Sigmoid colon (tissue), 7 donors: ENCODE data around the gene GAS2L1. TPM values are rescaled to one million over a fixed set of nuclear protein-coding genes. Genes with fewer than 3 reads are reported as not detected.

Experiments used
- DNase-seq: peaks from one replicate; pipeline ENCODE4 v3.0.0-alpha.2; 2019
- H3K27ac ChIP-seq, 4 donors: fragments of 200-600 bp; sonication (generic); one replicate each; pipeline ENCODE4 v1.5.1; 2016 to 2019; ENCODE audit warnings: mild to moderate bottlenecking in 1 of 4
- H3K27me3 ChIP-seq, 3 donors: fragments of 200-600 bp; sonication (generic); one replicate each; pipeline ENCODE4 v1.5.1; 2019; ENCODE audit warnings: mild to moderate bottlenecking in 1 of 3
- H3K36me3 ChIP-seq, 4 donors: fragments of 200-600 bp; sonication (generic); one replicate each; pipeline ENCODE4 v1.5.1; 2016 to 2019
- H3K4me1 ChIP-seq, 4 donors: fragments of 200-600 bp; sonication (generic); one replicate each; pipeline ENCODE4 v1.5.1; 2017 to 2019
- H3K4me3 ChIP-seq, 4 donors: fragments of 200-600 bp; sonication (generic); one replicate each; pipeline ENCODE4 v1.5.1; 2017 to 2019; ENCODE audit warnings: mild to moderate bottlenecking in 2 of 4, moderate library complexity in 1 of 4
- H3K9me3 ChIP-seq, 4 donors: fragments of 200-600 bp in 3 of 4; sonication (generic) in 3 of 4; one replicate each; pipeline versions ENCODE4 v1.5.1 to v1.6.1; 2013 to 2019
- CTCF ChIP-seq, 4 experiments: fragments of 450-650 bp in 3 of 4; fragments of 200-600 bp in 1 of 4; IDR thresholded peaks; one replicate each; pipeline ENCODE4 v1.5.1; 2016 to 2019; ENCODE audit warnings: antibody characterized with exemption in 4 of 4, mild to moderate bottlenecking in 3 of 4, moderate library complexity in 2 of 4
- EP300 ChIP-seq, 4 donors: sonication (generic); formaldehyde crosslinking; IDR thresholded peaks; one replicate each; pipeline ENCODE4 v1.6.1; 2017; ENCODE audit warnings: antibody characterized with exemption in 4 of 4
- POLR2A ChIP-seq, 2 donors: fragments of 450-650 bp; IDR thresholded peaks; one replicate each; pipeline ENCODE4 v1.6.1; 2016; ENCODE audit warnings: antibody characterized with exemption in 2 of 2, mild to moderate bottlenecking in 2 of 2, moderate library complexity in 2 of 2
- POLR2AphosphoS5 ChIP-seq, 4 donors: sonication (generic); formaldehyde crosslinking; IDR thresholded peaks; one replicate each; pipeline ENCODE4 v1.6.1; 2017; ENCODE audit warnings: antibody characterized with exemption in 4 of 4
- WGBS, 2 donors: extraction: QIAGEN DNeasy Blood & Tissue Kit; methylation state at CpG; one replicate each; pipeline ENCODE4 v1.1.7; 2013; 5-methylcytosine and 5-hydroxymethylcytosine counted together
- intact Hi-C: fragments of 100-400 bp; cut with DNase I; formaldehyde crosslinking; loops from one replicate; pipeline ENCODE4 v1.15.1; 2023
- polyA plus RNA-seq, 3 donors: library from polyadenylated mRNA; stranded (reverse); fragments of 200-250 nt; gene quantifications; one replicate each; pipeline ENCODE4 v1.2.3, GENCODE V29; 2013
- total RNA-seq, 4 donors: library from RNA; depleted of rRNA; stranded (reverse); fragments of >200 nt; gene quantifications; one replicate each; pipeline ENCODE4 v1.1.0, GENCODE V29; 2016
- donor health status: healthy with polysubstance abuse.
- donor health status: Bipolar disorder and iron deficiency.
- donor health status: healthy.

GAS2L1 gene
- total and polyA plus RNA-seq, 7 donors = 12.0 to 27.5 (median 22.1) TPM

DNA sequence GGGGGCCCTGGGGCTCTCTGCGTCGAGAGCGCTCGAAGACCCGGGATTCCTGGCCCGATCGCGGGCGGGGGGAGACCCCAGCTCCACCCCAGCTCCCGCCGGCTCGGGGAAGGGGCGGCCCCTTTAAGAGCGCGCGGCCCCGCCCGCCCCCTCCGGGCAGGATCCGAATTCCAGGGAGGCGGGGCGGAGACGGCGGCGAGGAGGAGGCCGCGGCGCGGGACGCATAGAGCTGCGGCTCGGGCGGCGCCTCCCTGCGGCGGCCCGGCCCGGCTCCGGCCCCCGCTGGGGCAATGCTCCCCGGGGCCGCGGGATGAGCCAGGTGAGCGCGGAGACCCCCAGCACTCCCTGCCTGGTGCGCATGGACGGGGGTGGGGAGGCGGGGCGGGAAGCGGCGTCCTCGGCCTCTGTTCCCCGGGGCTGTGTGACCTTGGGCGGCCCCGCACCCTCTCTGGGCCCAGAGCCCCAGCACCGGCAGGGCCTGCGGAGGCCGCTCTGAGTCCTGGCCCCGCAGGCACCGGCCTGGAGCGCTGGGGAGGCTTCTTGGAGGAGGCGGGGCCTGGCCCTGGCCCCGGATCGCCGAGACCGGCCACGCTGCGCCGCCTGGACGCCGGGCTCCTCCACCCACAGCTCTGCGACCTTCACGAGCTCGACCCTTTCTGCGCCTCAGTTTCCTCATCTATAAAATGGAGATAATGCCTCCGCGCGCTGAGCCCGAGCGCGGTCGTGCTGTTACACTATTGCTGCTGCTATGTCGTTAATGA lies 565 bp downstream of the GAS2L1 start:
- WGBS, 2 donors = 2 to 9% methylated on average over 83 of the region's 83 CpGs
- H3K36me3 ChIP-seq = no peaks in the 10 kb centered on the region
- no peaks in the 10 kb centered on the region for H3K27me3 ChIP-seq
- H3K9me3 ChIP-seq = no peaks in the 10 kb centered on the region
- intact Hi-C loops = loop anchor here (1.0 to 2.0 kb wide), 2 partner anchors 38 to 52 kb away; partner anchors contain the start of gene EWSR1
- H3K4me3 ChIP-seq = peak overlapping the region; percentile 65 to 94 (median 87)
- TF ChIP-seq POLR2AphosphoS5 (IDR thresholded peaks at IDR 0.05) (peak; percentile 31 to 76 (median 64)), POLR2A (IDR thresholded peaks at IDR 0.05) (no peak), CTCF (IDR thresholded peaks at IDR 0.05) (no peak)
- H3K4me1 ChIP-seq = peaks cover 0 to 71% (median 54%) of the 10 kb centered on the region in 4 donors
- peak; percentile 91 for DNase-seq
- H3K27ac ChIP-seq = peak overlapping the region; percentile 86 to 94 (median 88)

- peak overlapping the region; percentile 65 to 94 (median 87) for H3K4me3 ChIP-seq
These were observed 1.2 kb downstream of the GAS2L1 start for GRCh38 chr22:29307596-29308147.

DNA sequence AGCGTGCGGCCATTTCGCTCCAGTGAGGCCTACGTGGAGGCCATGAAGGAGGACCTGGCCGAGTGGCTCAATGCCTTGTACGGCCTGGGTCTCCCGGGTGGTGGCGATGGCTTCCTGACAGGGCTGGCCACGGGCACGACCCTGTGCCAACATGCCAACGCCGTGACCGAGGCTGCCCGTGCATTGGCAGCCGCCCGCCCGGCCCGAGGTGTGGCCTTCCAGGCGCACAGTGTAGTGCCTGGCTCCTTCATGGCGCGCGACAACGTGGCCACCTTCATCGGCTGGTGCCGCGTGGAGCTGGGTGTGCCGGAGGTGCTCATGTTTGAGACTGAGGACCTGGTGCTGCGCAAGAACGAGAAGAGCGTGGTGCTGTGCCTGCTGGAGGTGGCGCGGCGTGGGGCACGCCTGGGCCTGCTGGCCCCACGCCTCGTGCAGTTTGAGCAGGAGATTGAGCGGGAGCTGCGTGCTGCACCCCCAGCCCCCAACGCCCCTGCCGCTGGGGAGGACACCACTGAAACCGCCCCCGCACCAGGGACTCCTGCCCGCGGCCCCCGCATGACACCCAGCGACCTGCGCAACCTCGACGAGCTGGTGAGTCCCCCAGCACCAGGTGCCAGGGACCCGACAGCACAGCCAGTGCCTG lies 1.8 kb downstream of the GAS2L1 start:
- 83 to 89% methylated on average over 50 of the region's 50 CpGs for WGBS, 2 donors
- Histone ChIP-seq H3K9me3 (no peaks in the 10 kb centered on the region), H3K36me3 (no peaks in the 10 kb centered on the region), H3K4me3 (peak overlapping the region; percentile 65 to 94 (median 87)), H3K4me1 (peaks cover 0 to 70% (median 54%) of the 10 kb centered on the region in 4 donors), H3K27me3 (peaks cover 0 to 2% (median under 1%) of the 10 kb centered on the region in 3 donors), H3K27ac (peak overlapping the region; percentile 86 to 94 (median 88))
- peak; percentile 71 for DNase-seq
- intact Hi-C loops = no loop called here
- TF ChIP-seq EP300 (IDR thresholded peaks at IDR 0.05) = no peak
- peak in 1 of 4 donors; percentile 7 for TF ChIP-seq POLR2AphosphoS5 (IDR thresholded peaks at IDR 0.05)

More at GRCh38 chr22:29307596-29308147, 1.2 kb downstream of the GAS2L1 start:
- peak overlapping the region; percentile 86 to 94 (median 88) for H3K27ac ChIP-seq
- WGBS, 2 donors = 64 to 77% methylated on average over 20 of the region's 20 CpGs
- H3K27me3 ChIP-seq = no peaks in the 10 kb centered on the region
- peaks cover 0 to 70% (median 53%) of the 10 kb centered on the region in 4 donors for H3K4me1 ChIP-seq
- no peak for TF ChIP-seq CTCF (IDR thresholded peaks at IDR 0.05)
- no peaks in the 10 kb centered on the region for H3K36me3 ChIP-seq
- peak; percentile 61 for DNase-seq
- intact Hi-C loops = loop anchor here (2.0 kb wide), 1 partner anchor 39 kb away; the partner anchor contains the start of gene EWSR1
- no peaks in the 10 kb centered on the region for H3K9me3 ChIP-seq

- WGBS, 2 donors = 70% methylated on average over 13 of the region's 13 CpGs
- Histone ChIP-seq H3K4me1 (peaks cover 0 to 74% (median 58%) of the 10 kb centered on the region in 4 donors), H3K27ac (peak overlapping the region; percentile 86 to 94 (median 88)), H3K27me3 (peaks cover 3 to 7% (median 6%) of the 10 kb centered on the region in 3 donors), H3K9me3 (no peaks in the 10 kb centered on the region), H3K36me3 (no peaks in the 10 kb centered on the region), H3K4me3 (peak overlapping the region in 2 of 4 donors; percentile 81 to 94)
- no peak for TF ChIP-seq POLR2A (IDR thresholded peaks at IDR 0.05)
- no peak for TF ChIP-seq CTCF (IDR thresholded peaks at IDR 0.05)
- no peak for TF ChIP-seq POLR2AphosphoS5 (IDR thresholded peaks at IDR 0.05)
- TF ChIP-seq EP300 (IDR thresholded peaks at IDR 0.05) = no peak
- DNase-seq = peak; percentile 69
- intact Hi-C loops = no loop called here
These were observed 2.4 kb downstream of the GAS2L1 start for GRCh38 chr22:29308791-29309262.
